ENCODE data around the gene SLC44A3.

The SLC44A3 gene

GRCh38 chr1:94851571-94851970, 31.4 kb downstream of the SLC44A3 start:
- TF ChIP-seq CTCF (conservative IDR thresholded peaks at IDR 0.05) (no peak), ZFX (IDR thresholded peaks at IDR 0.05) (no peak)

GRCh38 chr1:94852788-94853187, 32.6 kb downstream of the SLC44A3 start:
- no peak for TF ChIP-seq CTCF (conservative IDR thresholded peaks at IDR 0.05)
- no peak for TF ChIP-seq ZFX (IDR thresholded peaks at IDR 0.05)
- H3K27ac ChIP-seq, result no peak overlapping the region

More at GRCh38 chr1:94851571-94851970, 31.4 kb downstream of the SLC44A3 start:
- no peak overlapping the region for H3K27ac ChIP-seq

GRCh38 chr1:94854458-94855306, 34.5 kb downstream of the SLC44A3 start:
- no peak overlapping the region for H3K27ac ChIP-seq
- TF ChIP-seq CTCF (conservative IDR thresholded peaks at IDR 0.05) (peak; percentile 93), ZFX (IDR thresholded peaks at IDR 0.05) (no peak)

- no peak for TF ChIP-seq CTCF (conservative IDR thresholded peaks at IDR 0.05)
- TF ChIP-seq ZFX (IDR thresholded peaks at IDR 0.05), result no peak
- H3K27ac ChIP-seq, result no peak overlapping the region
Observed at GRCh38 chr1:94855307-94855700, 35.1 kb downstream of the SLC44A3 start.

- no peak for TF ChIP-seq ZFX (IDR thresholded peaks at IDR 0.05)
- no peak for TF ChIP-seq CTCF (conservative IDR thresholded peaks at IDR 0.05)
Observed at GRCh38 chr1:94856004-94856403, 35.8 kb downstream of the SLC44A3 start.

GRCh38 chr1:94856868-94857267, 36.7 kb downstream of the SLC44A3 start:
- TF ChIP-seq CTCF (conservative IDR thresholded peaks at IDR 0.05), result no peak
- TF ChIP-seq ZFX (IDR thresholded peaks at IDR 0.05), result no peak
- H3K27ac ChIP-seq, result no peak overlapping the region

More at GRCh38 chr1:94856004-94856403, 35.8 kb downstream of the SLC44A3 start:
- H3K27ac ChIP-seq, result no peak overlapping the region

- TF ChIP-seq CTCF (conservative IDR thresholded peaks at IDR 0.05) (no peak), ZFX (IDR thresholded peaks at IDR 0.05) (no peak)
- H3K27ac ChIP-seq, result no peak overlapping the region
Observed at GRCh38 chr1:94858276-94858675, 38.1 kb downstream of the SLC44A3 start.

Measured in C4-2B (cell line).